ENCODE measurements around the gene CAST. TPM values are rescaled to one million over a fixed set of nuclear protein-coding genes. Genes with fewer than 3 reads are reported as not detected.

CAST gene
- total RNA-seq, 2 experiments from 2014 or later: 197 to 200 TPM

- ChIA-PET CTCF (no interaction called here), POLR2A (interaction anchor here (1.3 kb wide), 1 partner anchor 14 kb away, joined by 8 read pairs; the partner anchor contains the start of gene CAST)
- H3K9me3 Mint-ChIP-seq: no peaks in the 10 kb centered on the region
- Histone ChIP-seq H3K4me1 (ENCODE audit: insufficient read depth, low read length) (no peaks in the 10 kb centered on the region), H3K27ac (ENCODE audit: low read depth in 1 of 2, low read length in 2 of 2) (no peak overlapping the region), H3K9me3 (ENCODE audit: control insufficient read depth in 1 of 2, insufficient read depth in 1 of 2, low read length in 2 of 2) (no peaks in the 10 kb centered on the region), H3K27me3 (ENCODE audit: control insufficient read depth in 1 of 2, insufficient read depth in 2 of 2, low read length in 2 of 2) (no peaks in the 10 kb centered on the region), H3K4me3 (ENCODE audit: low read length) (no peak overlapping the region), H3K36me3 (ENCODE audit: insufficient read depth, low read length) (no peaks in the 10 kb centered on the region)
- H3K27me3 Mint-ChIP-seq: peaks cover 14% of the 10 kb centered on the region
- ATAC-seq (ENCODE audit: poor library complexity) (no peak), DNase-seq (peak in 1 of 14 experiments; percentile 19)
- H3K27ac Mint-ChIP-seq: no peak overlapping the region
- H3K4me1 Mint-ChIP-seq (ENCODE audit: low read depth): no peaks in the 10 kb centered on the region
- intact Hi-C loops (cut with DNase I, micrococcal nuclease): no loop called here
- H3K4me3 Mint-ChIP-seq: no peak overlapping the region
- no peaks in the 10 kb centered on the region for H3K36me3 Mint-ChIP-seq (ENCODE audit: low read depth)
- TF ChIP-seq CTCF (IDR thresholded peaks at IDR 0.05): no peak
Observed at GRCh38 chr5:96648023-96648422, 14.2 kb upstream of the CAST start.

GRCh38 chr5:96648593-96648992 lies 13.6 kb upstream of the CAST start:
- H3K9me3 Mint-ChIP-seq: no peaks in the 10 kb centered on the region
- POLR2A ChIA-PET: no interaction called here
- CTCF ChIA-PET: interaction anchor here (0.6 to 1.0 kb wide), 2 partner anchors 86 to 285 kb away, joined by 3 to 4 read pairs; no protein-coding TSS in a partner anchor
- Histone ChIP-seq H3K27me3 (ENCODE audit: control insufficient read depth in 1 of 2, insufficient read depth in 2 of 2, low read length in 2 of 2) (no peaks in the 10 kb centered on the region), H3K9me3 (ENCODE audit: control insufficient read depth in 1 of 2, insufficient read depth in 1 of 2, low read length in 2 of 2) (no peaks in the 10 kb centered on the region), H3K27ac (ENCODE audit: low read depth in 1 of 2, low read length in 2 of 2) (no peak overlapping the region), H3K4me3 (ENCODE audit: low read length) (no peak overlapping the region), H3K36me3 (ENCODE audit: insufficient read depth, low read length) (no peaks in the 10 kb centered on the region), H3K4me1 (ENCODE audit: insufficient read depth, low read length) (no peaks in the 10 kb centered on the region)
- H3K4me1 Mint-ChIP-seq (ENCODE audit: low read depth): no peaks in the 10 kb centered on the region
- no peak overlapping the region for H3K27ac Mint-ChIP-seq
- H3K27me3 Mint-ChIP-seq: peaks cover 14% of the 10 kb centered on the region
- ATAC-seq (ENCODE audit: poor library complexity): no peak
- no peaks in the 10 kb centered on the region for H3K36me3 Mint-ChIP-seq (ENCODE audit: low read depth)
- no peak for DNase-seq
- no peak overlapping the region for H3K4me3 Mint-ChIP-seq
- no peak for TF ChIP-seq CTCF (IDR thresholded peaks at IDR 0.05)
- intact Hi-C loops (cut with DNase I, micrococcal nuclease): no loop called here

- Mint-ChIP-seq H3K36me3 (ENCODE audit: low read depth) (no peaks in the 10 kb centered on the region), H3K27ac (no peak overlapping the region), H3K27me3 (peaks cover 18% of the 10 kb centered on the region), H3K4me3 (no peak overlapping the region), H3K9me3 (no peaks in the 10 kb centered on the region), H3K4me1 (ENCODE audit: low read depth) (no peaks in the 10 kb centered on the region)
- DNase-seq (no peak), ATAC-seq (ENCODE audit: poor library complexity) (no peak)
- Histone ChIP-seq H3K9me3 (ENCODE audit: control insufficient read depth in 1 of 2, insufficient read depth in 1 of 2, low read length in 2 of 2) (no peaks in the 10 kb centered on the region), H3K27ac (ENCODE audit: low read depth in 1 of 2, low read length in 2 of 2) (no peak overlapping the region), H3K36me3 (ENCODE audit: insufficient read depth, low read length) (no peaks in the 10 kb centered on the region), H3K4me1 (ENCODE audit: insufficient read depth, low read length) (no peaks in the 10 kb centered on the region), H3K27me3 (ENCODE audit: control insufficient read depth in 1 of 2, insufficient read depth in 2 of 2, low read length in 2 of 2) (no peaks in the 10 kb centered on the region), H3K4me3 (ENCODE audit: low read length) (no peak overlapping the region)
- intact Hi-C loops (cut with DNase I, micrococcal nuclease): no loop called here
- CTCF ChIA-PET: interaction anchor here (0.6 to 1.0 kb wide), 2 partner anchors 85 to 284 kb away, joined by 3 to 4 read pairs; no protein-coding TSS in a partner anchor
- no peak for TF ChIP-seq CTCF (IDR thresholded peaks at IDR 0.05)
- POLR2A ChIA-PET: no interaction called here
Observed at GRCh38 chr5:96649251-96649662, 12.9 kb upstream of the CAST start.

Measured in CD4-positive, alpha-beta T cell (primary cell).